GM23248 (cell line): ENCODE data around the gene CSH2. TPM values are rescaled to one million over a fixed set of nuclear protein-coding genes. Genes with fewer than 3 reads are reported as not detected.
"Not testable (repeated sequence)": the region's sequence is repeated elsewhere in the genome, so short reads cannot be mapped to it uniquely, and the experiment has no call there.

ENCODE experiments used
- DNase-seq: peaks from one replicate; pipeline ENCODE4 v3.0.0-alpha.2; 2015
- H2AFZ ChIP-seq: fragments of 200-600 bp; sonication (generic); 2 replicates; pipeline ENCODE4 v1.6.1; 2016; ENCODE audit warnings: antibody characterized with exemption
- H3F3A ChIP-seq: fragments of 200-600 bp; sonication (generic); 2 replicates; pipeline ENCODE4 v1.6.1; 2016; ENCODE audit warnings: mild to moderate bottlenecking, antibody characterized with exemption, mixed run types; ENCODE audit not compliant: insufficient read depth
- H3K27ac ChIP-seq: fragments of 200-600 bp; sonication (generic); 2 replicates; pipeline ENCODE4 v1.5.1; 2016; ENCODE audit warnings: mild to moderate bottlenecking
- H3K27me3 ChIP-seq: fragments of 200-600 bp; sonication (generic); replicated peaks from 2 replicates; pipeline ENCODE4 v1.6.1; 2016; ENCODE audit warnings: mild to moderate bottlenecking; ENCODE audit not compliant: insufficient read depth
- H3K36me3 ChIP-seq: fragments of 200-600 bp; sonication (generic); 2 replicates; pipeline ENCODE4 v1.6.1; 2016; ENCODE audit warnings: low read depth, mild to moderate bottlenecking
- H3K4me1 ChIP-seq: fragments of 200-600 bp; sonication (generic); 2 replicates; pipeline ENCODE4 v1.6.1; 2016; ENCODE audit warnings: mild to moderate bottlenecking; ENCODE audit not compliant: insufficient read depth
- H3K4me2 ChIP-seq: fragments of 200-600 bp; sonication (generic); one replicate; pipeline ENCODE4 v1.6.1; 2016; ENCODE audit warnings: mild to moderate bottlenecking; ENCODE audit not compliant: unreplicated experiment
- H3K4me3 ChIP-seq: fragments of 200-600 bp; sonication (generic); 2 replicates; pipeline ENCODE4 v1.5.1; 2016; ENCODE audit warnings: mild to moderate bottlenecking
- H3K79me2 ChIP-seq: fragments of 200-600 bp; sonication (generic); 2 replicates; pipeline ENCODE4 v1.6.1; 2016; ENCODE audit warnings: mild to moderate bottlenecking; ENCODE audit not compliant: insufficient read depth
- H3K9ac ChIP-seq: fragments of 200-600 bp; sonication (generic); 2 replicates; pipeline ENCODE4 v1.6.1; 2016; ENCODE audit warnings: mild to moderate bottlenecking
- H3K9me2 ChIP-seq: fragments of 200-600 bp; sonication (generic); 2 replicates; pipeline ENCODE4 v1.6.1; 2016; ENCODE audit warnings: mixed run types, mild to moderate bottlenecking, moderate library complexity; ENCODE audit not compliant: insufficient read depth
- H3K9me3 ChIP-seq: fragments of 200-600 bp; sonication (generic); one replicate; pipeline ENCODE4 v1.6.1; 2017; ENCODE audit warnings: low read depth
- H4K20me1 ChIP-seq: fragments of 200-600 bp; sonication (generic); 2 replicates; pipeline ENCODE4 v1.6.0; 2016; ENCODE audit not compliant: insufficient read depth
- WGBS, 2 experiments: methylation state at CpG; one replicate each; pipeline ENCODE4 v1.1.6; 2015 to 2017; ENCODE audit warnings: low lambda C conversion rate in 2 of 2, low coverage in 1 of 2; ENCODE audit errors: missing lambda C conversion rate in 2 of 2; 5-methylcytosine and 5-hydroxymethylcytosine counted together
- in situ Hi-C: fragments of 300-500 bp; cut with MboI; formaldehyde crosslinking; loops from 2 replicates; pipeline ENCODE4 v1.15.0; 2020
- polyA plus RNA-seq: library from polyadenylated mRNA; unstranded; fragments of >200 nt; fragmentation: Nextera tagmentation; extraction: Ambion mirVana; gene quantifications from 2 replicates; pipeline ENCODE4 v1.2.1, GENCODE V29; 2016
- total RNA-seq: library from RNA; depleted of rRNA; stranded (reverse); fragments of >200 nt; shearing (Covaris generic); gene quantifications from 2 replicates; pipeline ENCODE4 v1.2.3, GENCODE V29; 2014

CSH2 gene
- total and polyA plus RNA-seq, 2 experiments from 2014 or later: not detected

DNA sequence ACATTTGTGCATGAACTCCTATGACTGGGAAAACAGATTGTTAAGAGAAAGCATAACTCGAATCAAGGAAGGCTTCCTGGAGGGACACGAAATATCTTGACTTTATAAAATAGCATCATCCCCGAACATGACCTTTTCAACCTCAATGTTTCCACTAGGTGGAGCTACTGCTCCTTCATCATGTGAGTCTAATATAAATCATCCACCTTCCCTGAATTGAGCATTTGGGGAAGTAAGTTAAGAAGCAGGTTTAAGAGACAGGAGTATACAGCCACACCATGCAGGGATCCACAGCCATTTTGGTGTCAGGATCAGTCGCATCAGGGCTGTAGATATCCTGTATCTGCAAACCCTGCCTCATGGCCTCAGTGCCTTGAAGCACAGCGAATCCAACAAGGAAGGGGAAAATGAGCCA is 30.3 kb upstream of the CSH2 start:
- in situ Hi-C loops: loop anchor here (25.0 kb wide), 1 partner anchor 384 kb away; no protein-coding TSS in a partner anchor
- H3K4me3 ChIP-seq: not testable (repeated sequence)

DNA sequence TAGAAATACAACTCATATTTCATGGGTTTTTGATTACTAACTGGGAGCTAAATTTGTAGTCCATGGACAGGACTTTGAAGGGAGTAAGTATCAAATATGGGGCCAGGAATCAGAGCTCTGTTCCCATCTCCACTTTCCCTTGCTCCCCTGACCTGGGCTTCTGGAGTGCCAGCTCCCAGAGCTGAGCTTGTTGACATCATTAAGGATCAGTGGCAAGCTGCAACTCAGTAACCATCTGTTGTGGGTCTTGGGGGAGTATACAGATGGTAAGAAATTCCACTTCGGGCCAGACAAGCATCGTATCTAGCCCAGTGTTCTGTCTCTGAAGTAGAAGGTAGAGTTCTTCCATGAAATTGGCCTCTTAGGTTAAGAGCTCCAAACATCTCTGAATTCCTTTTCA is 28.5 kb upstream of the CSH2 start:
- not testable (repeated sequence) for H3K4me1 ChIP-seq, H3K79me2 ChIP-seq, H2AFZ ChIP-seq, H3K27ac ChIP-seq, H3K9me3 ChIP-seq, H3K9me2 ChIP-seq, H3K4me3 ChIP-seq, H3K9ac ChIP-seq, H3K4me2 ChIP-seq, H4K20me1 ChIP-seq, H3F3A ChIP-seq, DNase-seq, H3K36me3 ChIP-seq, H3K27me3 ChIP-seq
- WGBS, 2 experiments: 66% methylated on average over 2 of the region's 2 CpGs
- in situ Hi-C loops: loop anchor here (25.0 kb wide), 1 partner anchor 385 kb away; no protein-coding TSS in a partner anchor

More for the DNA sequence above, 30.3 kb upstream of the CSH2 start:
- WGBS, 2 experiments: 41 to 44% methylated on average over 5 of the region's 5 CpGs
- not testable (repeated sequence) for H3K79me2 ChIP-seq, H3K9ac ChIP-seq, H3K4me2 ChIP-seq, H4K20me1 ChIP-seq, H3K27me3 ChIP-seq, H3F3A ChIP-seq, H3K4me1 ChIP-seq, H3K9me2 ChIP-seq, H2AFZ ChIP-seq, H3K9me3 ChIP-seq, DNase-seq, H3K36me3 ChIP-seq, H3K27ac ChIP-seq

DNA sequence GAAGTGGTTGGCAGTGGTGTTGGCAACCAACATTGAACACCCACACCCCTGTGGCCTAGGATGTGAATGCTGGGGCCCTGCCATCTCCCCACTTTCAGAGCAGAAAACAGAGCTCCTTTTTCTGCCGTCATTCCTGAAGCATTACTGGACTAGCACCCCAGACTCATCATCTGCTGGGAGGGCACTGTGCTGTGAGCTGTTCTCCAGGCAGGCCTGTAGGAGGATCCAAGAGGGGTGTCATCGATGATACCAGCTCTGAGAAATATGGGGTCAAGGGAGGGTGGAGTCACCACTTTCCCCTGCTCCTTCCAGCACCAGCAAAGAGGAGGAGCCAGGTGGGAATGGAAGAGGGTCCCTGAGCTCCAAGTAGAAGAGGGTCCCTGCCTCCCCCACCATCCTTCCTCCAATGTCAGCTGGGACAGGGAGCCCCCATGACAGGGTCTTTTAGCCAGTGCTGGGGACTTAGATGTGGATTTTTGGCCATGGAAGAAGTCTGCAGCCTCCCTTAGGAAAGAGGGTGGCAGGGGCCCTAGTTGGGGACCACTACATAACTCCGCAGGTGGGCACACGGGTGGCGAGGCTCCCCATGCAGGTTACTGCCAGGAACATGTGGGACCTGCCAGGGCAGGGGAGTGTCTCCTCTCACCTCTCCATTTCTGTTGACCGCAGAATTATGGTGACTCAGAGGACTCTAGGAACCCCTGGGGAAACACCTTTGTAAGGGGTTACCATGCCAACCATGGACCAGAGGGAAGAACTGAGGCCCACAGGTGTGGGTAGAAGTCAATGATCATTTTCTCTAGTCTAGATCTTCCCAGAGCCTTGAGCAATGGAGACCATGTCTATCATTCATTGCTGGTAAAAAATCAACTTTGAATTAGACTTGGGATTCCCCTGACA is 25.7 kb upstream of the CSH2 start:
- H3K79me2 ChIP-seq, H2AFZ ChIP-seq, H3K27ac ChIP-seq, H3K4me3 ChIP-seq, H3K4me2 ChIP-seq, H3K9me3 ChIP-seq, H3K27me3 ChIP-seq, in situ Hi-C loops, H3K9me2 ChIP-seq, H3K36me3 ChIP-seq, H3K9ac ChIP-seq, H3K4me1 ChIP-seq, H3F3A ChIP-seq, H4K20me1 ChIP-seq: not testable (repeated sequence)
- WGBS, 2 experiments: 69 to 73% methylated on average over 6 of the region's 6 CpGs
- peak; percentile 59 for DNase-seq

DNA sequence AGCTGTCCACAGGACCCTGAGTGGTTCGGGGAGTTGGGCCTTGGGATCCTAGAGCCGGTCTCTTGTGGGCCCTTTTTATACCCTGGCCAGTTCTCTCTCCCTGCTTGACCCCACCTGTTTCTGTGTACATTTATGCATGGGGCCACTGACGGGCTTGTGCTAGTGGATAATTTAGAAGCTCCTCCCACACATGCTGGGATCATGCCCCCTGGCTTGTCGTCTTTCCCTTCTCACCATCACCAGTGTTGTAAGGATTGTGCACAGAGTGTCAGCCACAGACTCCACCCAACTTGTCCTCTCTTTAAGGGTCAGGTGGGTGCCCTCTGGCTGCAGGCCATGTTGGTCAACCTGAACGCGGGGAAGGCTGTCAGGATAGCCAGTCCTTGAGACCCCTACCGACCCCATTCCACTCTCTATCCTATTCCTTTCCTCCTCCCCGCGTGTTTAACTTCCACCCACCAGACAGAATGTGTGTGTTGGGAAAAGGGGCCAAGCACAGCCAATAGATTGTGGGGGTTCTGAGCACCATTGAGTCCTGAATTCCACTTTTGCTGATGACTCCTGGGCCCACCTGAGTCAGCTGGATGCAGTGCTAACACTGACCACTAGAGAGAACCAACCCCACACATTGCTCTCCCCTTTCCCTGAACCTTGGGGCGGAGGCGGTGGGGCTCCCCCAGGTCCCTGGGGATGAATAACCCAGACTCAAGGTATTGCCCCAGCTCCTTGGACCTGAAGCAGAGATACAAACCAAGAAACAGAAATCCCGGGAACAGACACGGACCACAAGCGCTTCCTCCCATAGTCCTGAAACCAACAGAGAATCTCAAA is 23.3 kb upstream of the CSH2 start, which contains the start of gene CSH1:
Gene CSH1 (minus strand): TSS at position 51 of the 831 bp plus-strand sequence. CDS start 63 bp downstream, outside the sequence.
- H2AFZ ChIP-seq, H3K4me2 ChIP-seq, DNase-seq, H3K4me1 ChIP-seq, H3K36me3 ChIP-seq, H4K20me1 ChIP-seq, H3K27me3 ChIP-seq, H3K79me2 ChIP-seq, H3K9me2 ChIP-seq, H3K9ac ChIP-seq, H3K9me3 ChIP-seq, H3F3A ChIP-seq, H3K27ac ChIP-seq, H3K4me3 ChIP-seq, in situ Hi-C loops: not testable (repeated sequence)
- 81 to 89% methylated on average over 10 to 11 of the region's 14 CpGs for WGBS, 2 experiments

DNA sequence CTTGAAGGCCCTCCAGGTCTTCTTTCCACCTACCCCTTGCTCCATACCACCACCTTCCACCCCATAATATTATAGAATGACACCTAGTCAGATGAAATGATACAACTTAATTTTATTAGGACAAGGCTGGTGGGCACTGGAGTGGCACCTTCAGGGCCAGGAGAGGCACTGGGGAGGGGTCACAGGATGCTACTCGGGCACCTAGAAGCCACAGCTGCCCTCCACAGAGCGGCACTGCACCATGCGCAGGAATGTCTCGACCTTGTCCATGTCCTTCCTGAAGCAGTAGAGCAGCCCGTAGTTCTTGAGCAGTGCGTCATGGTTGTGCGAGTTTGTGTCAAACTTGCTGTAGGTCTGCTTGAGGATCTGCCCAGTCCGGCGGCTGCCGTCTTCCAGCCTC is 21.3 kb upstream of the CSH2 start:
- H3K36me3 ChIP-seq, H3F3A ChIP-seq, H3K27me3 ChIP-seq, in situ Hi-C loops, H3K79me2 ChIP-seq, H2AFZ ChIP-seq, H3K9ac ChIP-seq, H3K9me2 ChIP-seq, H3K4me1 ChIP-seq, H3K4me2 ChIP-seq, H3K4me3 ChIP-seq, H3K9me3 ChIP-seq, H4K20me1 ChIP-seq, H3K27ac ChIP-seq, DNase-seq: not testable (repeated sequence)
- 82 to 96% methylated on average over 7 to 8 of the region's 10 CpGs for WGBS, 2 experiments

DNA sequence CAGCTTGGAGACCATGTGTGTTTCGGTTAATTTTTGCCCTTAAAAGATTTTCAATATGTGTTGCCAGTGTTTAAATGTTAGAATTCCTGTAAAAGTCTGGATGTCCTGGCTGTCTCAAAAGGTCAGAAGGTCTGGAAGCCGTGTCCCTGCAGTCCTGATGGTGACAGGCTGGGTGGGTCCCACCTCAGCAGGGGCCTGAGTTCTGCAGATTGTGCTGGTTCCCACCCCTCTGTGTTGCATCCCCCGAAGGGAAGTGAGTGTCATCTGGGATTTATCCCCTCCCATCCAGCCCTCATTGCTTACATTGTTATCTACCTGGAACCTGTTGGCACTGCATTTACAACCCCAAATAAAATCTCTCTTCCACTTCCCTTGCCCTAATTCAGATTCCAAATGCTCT is 20.5 kb upstream of the CSH2 start:
- 52 to 54% methylated on average over 3 of the region's 3 CpGs for WGBS, 2 experiments

DNA sequence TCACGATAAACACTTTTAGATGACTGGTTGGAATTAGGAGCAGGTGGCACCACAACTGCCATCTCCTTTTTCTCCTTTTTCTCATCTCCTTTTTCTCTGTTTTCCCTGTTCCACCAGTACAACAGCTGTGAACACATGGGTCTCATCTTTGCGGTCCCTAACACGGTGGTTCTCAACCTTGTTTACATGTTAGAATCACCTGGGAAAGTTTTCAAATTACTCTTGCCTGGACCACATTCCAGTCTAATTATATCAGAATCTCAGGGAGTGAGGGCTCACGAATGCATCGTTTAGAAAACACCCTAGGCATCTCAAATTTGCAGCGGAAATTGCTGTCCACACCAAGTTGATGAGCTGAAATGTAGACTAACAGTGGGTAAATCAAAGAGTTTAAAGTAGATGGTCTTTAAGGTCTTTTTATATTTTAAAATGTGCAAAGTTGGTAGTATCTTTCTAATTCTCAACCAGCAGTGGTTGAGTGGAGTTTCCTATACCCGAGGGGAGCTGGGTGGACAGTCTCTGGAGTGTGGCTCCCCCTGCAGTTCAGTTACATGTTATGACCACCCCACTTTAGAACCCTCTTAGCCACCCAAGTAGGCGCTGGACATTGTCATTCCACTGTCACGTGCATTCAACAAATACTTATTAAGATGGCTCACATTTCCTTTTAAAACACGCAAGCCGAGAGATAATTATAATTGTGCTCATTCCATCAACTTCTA is 19.0 kb upstream of the CSH2 start:
- H3F3A ChIP-seq, H2AFZ ChIP-seq, H3K9me2 ChIP-seq, H3K27me3 ChIP-seq, H3K9ac ChIP-seq, H3K27ac ChIP-seq, H3K79me2 ChIP-seq, H3K36me3 ChIP-seq, H4K20me1 ChIP-seq, H3K9me3 ChIP-seq, H3K4me2 ChIP-seq, H3K4me3 ChIP-seq, H3K4me1 ChIP-seq, in situ Hi-C loops: not testable (repeated sequence)
- DNase-seq: peak; percentile 15
- WGBS, 2 experiments: 68 to 69% methylated on average over 11 of the region's 11 CpGs

More for the DNA sequence above, 20.5 kb upstream of the CSH2 start:
- H3K27me3 ChIP-seq, H3K4me2 ChIP-seq, H3K27ac ChIP-seq, H3K9ac ChIP-seq, H3K4me3 ChIP-seq, DNase-seq, H3K79me2 ChIP-seq, H3K36me3 ChIP-seq, H2AFZ ChIP-seq, H3K9me3 ChIP-seq, in situ Hi-C loops, H3K4me1 ChIP-seq, H3K9me2 ChIP-seq, H3F3A ChIP-seq, H4K20me1 ChIP-seq: not testable (repeated sequence)
